Activated naive CD4-positive, alpha-beta T cell treated with anti-CD3 and anti-CD28 coated beads, Interleukin-2, amount 50 U/mL, for 24 hours (primary cell): ENCODE results near the gene OVOL2.
"Not testable (repeated sequence)": the region's sequence is repeated elsewhere in the genome, so short reads cannot be mapped to it uniquely, and the experiment has no call there.

Source experiments
- H3K27ac Mint-ChIP-seq: one replicate; pipeline ENCODE4 v1.8.0; 2021; ENCODE audit warnings: mild to moderate bottlenecking, mixed read lengths
- H3K27me3 Mint-ChIP-seq: one replicate; pipeline ENCODE4 v1.8.0; 2021; ENCODE audit warnings: mixed read lengths
- H3K36me3 Mint-ChIP-seq: one replicate; pipeline ENCODE4 v1.8.0; 2021; ENCODE audit warnings: mixed read lengths
- H3K4me1 Mint-ChIP-seq: one replicate; pipeline ENCODE4 v1.8.0; 2021; ENCODE audit warnings: mixed read lengths
- H3K4me3 Mint-ChIP-seq: one replicate; pipeline ENCODE4 v1.8.0; 2021; ENCODE audit warnings: mild to moderate bottlenecking, mixed read lengths
- H3K9me3 Mint-ChIP-seq: one replicate; pipeline ENCODE4 v1.8.0; 2021; ENCODE audit warnings: mixed read lengths

The OVOL2 gene

GRCh38 chr20:18057101-18057993, at the start of gene OVOL2:
Gene OVOL2, minus strand, starts transcription at chr20:18057916. Its CDS starts 282 bp downstream, at chr20:18057634.
- Mint-ChIP-seq H3K27me3 (peaks cover 47% of the 10 kb centered on the region), H3K27ac (no peak within 1 kb of the TSS), H3K9me3 (no peaks in the 10 kb centered on the region), H3K36me3 (peaks cover 2% of the 10 kb centered on the region), H3K4me1 (peaks cover 11% of the 10 kb centered on the region), H3K4me3 (peak within 1 kb of the TSS; percentile 51)

DNA sequence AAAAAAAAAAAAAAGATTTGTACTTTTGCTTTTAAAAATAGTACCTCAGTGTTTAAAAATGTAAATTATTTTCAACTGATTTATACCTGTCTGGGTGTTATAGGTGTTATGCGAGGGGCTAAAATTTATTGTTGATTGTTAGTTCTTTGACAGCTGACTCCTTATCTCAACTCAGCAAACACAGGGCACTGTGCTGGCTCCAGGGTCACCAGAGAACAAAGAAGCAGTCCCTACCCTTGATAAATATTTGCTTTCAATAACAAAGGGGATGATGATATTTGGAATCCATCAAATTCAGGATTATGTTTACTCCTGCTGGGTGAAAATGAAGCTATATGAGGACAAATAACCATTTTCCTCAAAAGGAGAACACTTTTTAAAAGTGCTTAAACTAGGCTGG, 45.8 kb upstream of the OVOL2 start:
- Mint-ChIP-seq H3K27ac (no peak overlapping the region), H3K9me3 (no peaks in the 10 kb centered on the region), H3K4me3 (no peak overlapping the region), H3K4me1 (no peaks in the 10 kb centered on the region), H3K27me3 (peaks cover 3% of the 10 kb centered on the region), H3K36me3 (no peaks in the 10 kb centered on the region)

DNA sequence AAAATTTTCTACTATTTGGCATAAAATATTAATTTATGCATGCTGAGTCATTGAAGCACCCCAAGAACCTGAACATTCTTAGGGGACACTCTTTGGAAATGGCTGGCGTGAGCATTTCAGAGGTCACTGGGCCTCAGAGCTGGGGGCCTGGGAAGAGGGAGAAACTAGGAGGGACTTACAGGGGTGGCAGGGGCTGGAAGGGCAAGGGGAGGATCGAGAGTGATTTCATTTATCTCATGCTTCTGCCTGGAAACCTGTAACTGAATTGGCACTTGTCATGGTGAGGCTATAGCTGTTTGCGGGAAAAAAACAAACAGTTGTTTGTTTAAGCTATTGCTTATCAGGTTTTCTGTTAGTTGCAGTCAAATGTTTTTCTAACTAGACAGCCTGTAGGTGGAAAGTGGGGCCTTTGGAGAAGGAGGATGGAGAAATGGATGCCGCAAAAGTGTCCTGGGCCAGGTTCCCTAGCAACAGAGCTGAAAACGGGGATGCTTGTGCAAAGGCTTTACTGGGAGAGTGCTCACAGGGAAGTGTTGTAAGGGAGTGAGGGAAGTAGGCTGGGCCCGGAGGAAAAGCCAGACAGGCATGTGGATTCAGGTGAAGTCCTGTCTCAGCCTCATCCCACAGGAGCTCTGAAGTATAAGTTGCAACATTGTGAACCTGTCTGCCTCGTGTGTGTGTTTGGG, 43.6 kb upstream of the OVOL2 start:
- H3K4me1 Mint-ChIP-seq = no peaks in the 10 kb centered on the region
- no peak overlapping the region for H3K4me3 Mint-ChIP-seq
- H3K27ac Mint-ChIP-seq = no peak overlapping the region
- peaks cover 3% of the 10 kb centered on the region for H3K27me3 Mint-ChIP-seq
- no peaks in the 10 kb centered on the region for H3K36me3 Mint-ChIP-seq
- H3K9me3 Mint-ChIP-seq = no peaks in the 10 kb centered on the region

DNA sequence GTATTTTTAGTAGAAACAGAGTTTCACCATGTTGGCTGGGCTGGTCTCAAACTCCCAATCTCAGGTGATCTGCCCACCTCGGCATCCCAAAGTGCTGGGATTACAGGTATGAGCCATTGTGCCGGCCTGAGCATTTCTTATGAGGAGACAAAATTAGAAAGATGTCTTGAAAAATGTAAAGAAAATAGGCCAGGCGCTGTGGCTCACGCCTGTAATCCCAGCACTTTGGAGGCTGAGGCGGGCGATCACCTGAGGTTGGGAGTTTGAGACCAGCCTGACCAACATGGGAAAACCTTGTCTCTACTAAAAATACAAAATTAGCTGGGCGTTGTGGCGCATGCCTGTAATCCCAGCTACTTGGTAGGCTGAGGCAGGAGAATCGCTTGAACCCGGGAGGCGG, 42.9 kb upstream of the OVOL2 start:
- H3K9me3 Mint-ChIP-seq, H3K4me3 Mint-ChIP-seq, H3K36me3 Mint-ChIP-seq, H3K27me3 Mint-ChIP-seq, H3K4me1 Mint-ChIP-seq, H3K27ac Mint-ChIP-seq: not testable (repeated sequence)

- Mint-ChIP-seq H3K9me3 (no peaks in the 10 kb centered on the region), H3K36me3 (no peaks in the 10 kb centered on the region), H3K4me3 (no peak overlapping the region), H3K27ac (no peak overlapping the region), H3K27me3 (peaks cover 1% of the 10 kb centered on the region), H3K4me1 (no peaks in the 10 kb centered on the region)
Measured at GRCh38 chr20:18094191-18094590, 36.5 kb upstream of the OVOL2 start.

GRCh38 chr20:18093388-18093787, 35.7 kb upstream of the OVOL2 start:
- Mint-ChIP-seq H3K36me3 (no peaks in the 10 kb centered on the region), H3K9me3 (no peaks in the 10 kb centered on the region), H3K27me3 (peaks cover 1% of the 10 kb centered on the region), H3K4me3 (no peak overlapping the region), H3K27ac (no peak overlapping the region), H3K4me1 (no peaks in the 10 kb centered on the region)

GRCh38 chr20:18092890-18093289, 35.2 kb upstream of the OVOL2 start:
- H3K4me3 Mint-ChIP-seq = no peak overlapping the region
- H3K27me3 Mint-ChIP-seq = peaks cover 1% of the 10 kb centered on the region
- H3K4me1 Mint-ChIP-seq = no peaks in the 10 kb centered on the region
- H3K36me3 Mint-ChIP-seq = no peaks in the 10 kb centered on the region
- no peaks in the 10 kb centered on the region for H3K9me3 Mint-ChIP-seq
- H3K27ac Mint-ChIP-seq = no peak overlapping the region

- Mint-ChIP-seq H3K9me3 (no peaks in the 10 kb centered on the region), H3K4me1 (no peaks in the 10 kb centered on the region), H3K4me3 (no peak overlapping the region), H3K27ac (no peak overlapping the region), H3K27me3 (peaks cover 1% of the 10 kb centered on the region), H3K36me3 (no peaks in the 10 kb centered on the region)
Measured at GRCh38 chr20:18091623-18092022, 33.9 kb upstream of the OVOL2 start.

DNA sequence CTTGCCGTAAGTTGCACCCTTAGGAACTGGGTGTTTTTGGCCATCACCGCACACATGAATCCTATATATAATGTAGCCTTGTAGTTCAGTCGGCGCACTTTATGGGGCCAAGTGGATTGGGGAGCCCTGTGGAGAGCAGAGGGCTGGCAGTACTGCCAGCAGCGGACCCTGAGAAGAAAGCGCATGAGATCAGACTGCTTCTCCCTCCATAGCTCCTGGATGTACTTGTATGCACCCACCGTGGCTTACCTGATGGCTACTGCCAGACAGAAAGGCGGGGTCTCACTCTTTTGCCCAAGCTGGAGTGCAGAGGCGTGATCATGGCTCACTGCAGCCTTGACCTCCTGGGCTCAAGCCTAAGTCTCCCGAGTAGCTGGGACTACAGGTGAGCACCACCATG, 32.8 kb upstream of the OVOL2 start:
- no peaks in the 10 kb centered on the region for H3K9me3 Mint-ChIP-seq
- H3K27ac Mint-ChIP-seq = no peak overlapping the region
- no peak overlapping the region for H3K4me3 Mint-ChIP-seq
- H3K27me3 Mint-ChIP-seq = peaks cover 1% of the 10 kb centered on the region
- no peaks in the 10 kb centered on the region for H3K36me3 Mint-ChIP-seq
- no peaks in the 10 kb centered on the region for H3K4me1 Mint-ChIP-seq

GRCh38 chr20:18090044-18090443, 32.3 kb upstream of the OVOL2 start:
- Mint-ChIP-seq H3K27me3 (peaks cover 1% of the 10 kb centered on the region), H3K27ac (no peak overlapping the region), H3K36me3 (no peaks in the 10 kb centered on the region), H3K9me3 (no peaks in the 10 kb centered on the region), H3K4me1 (no peaks in the 10 kb centered on the region), H3K4me3 (no peak overlapping the region)

DNA sequence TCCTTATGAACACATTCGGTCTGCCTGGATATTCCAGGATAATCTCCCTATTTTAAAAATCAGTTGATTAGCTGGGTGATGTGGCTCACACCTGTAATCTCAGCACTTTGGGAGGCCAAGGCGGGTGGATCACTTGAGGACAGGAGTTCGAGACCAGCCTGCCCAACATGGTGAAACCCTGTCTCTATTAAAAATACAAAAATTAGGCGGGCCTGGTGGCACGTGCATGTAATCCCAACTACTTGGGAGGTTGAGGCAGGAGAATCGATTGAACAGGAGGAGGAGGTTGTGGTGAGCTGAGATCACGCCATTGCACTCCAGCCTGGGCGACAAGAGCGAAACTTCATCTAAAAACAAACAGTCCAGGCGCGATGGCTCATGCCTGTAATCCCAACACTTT, 31.1 kb upstream of the OVOL2 start:
- not testable (repeated sequence) for H3K27ac Mint-ChIP-seq, H3K9me3 Mint-ChIP-seq, H3K4me3 Mint-ChIP-seq, H3K4me1 Mint-ChIP-seq, H3K36me3 Mint-ChIP-seq, H3K27me3 Mint-ChIP-seq

DNA sequence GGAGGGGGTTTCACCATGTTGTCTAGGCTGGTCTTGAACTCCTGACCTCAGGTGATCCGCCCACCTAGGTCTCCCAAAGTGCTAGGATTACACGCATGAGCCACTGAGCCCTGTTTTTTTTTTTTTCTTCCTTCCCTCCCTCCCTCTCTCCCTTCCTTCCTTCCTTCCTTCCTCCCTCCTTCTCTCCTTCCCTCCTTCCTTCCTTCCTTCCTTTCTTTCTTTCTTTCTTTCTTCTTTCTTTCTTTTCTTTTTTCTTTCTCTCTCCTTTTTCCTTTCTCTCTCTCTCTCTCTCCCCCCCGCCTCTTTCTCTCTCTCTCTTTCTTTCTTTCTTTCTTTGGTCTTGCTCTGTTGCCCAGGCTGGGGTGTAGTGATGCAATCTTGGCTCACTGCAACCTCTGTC, 30.6 kb upstream of the OVOL2 start:
- not testable (repeated sequence) for H3K27me3 Mint-ChIP-seq, H3K27ac Mint-ChIP-seq, H3K4me1 Mint-ChIP-seq, H3K36me3 Mint-ChIP-seq, H3K9me3 Mint-ChIP-seq, H3K4me3 Mint-ChIP-seq

GRCh38 chr20:18087054-18087453, 29.3 kb upstream of the OVOL2 start:
- no peaks in the 10 kb centered on the region for H3K36me3 Mint-ChIP-seq
- H3K27me3 Mint-ChIP-seq = no peaks in the 10 kb centered on the region
- no peaks in the 10 kb centered on the region for H3K4me1 Mint-ChIP-seq
- no peaks in the 10 kb centered on the region for H3K9me3 Mint-ChIP-seq
- no peak overlapping the region for H3K27ac Mint-ChIP-seq
- H3K4me3 Mint-ChIP-seq = no peak overlapping the region

DNA sequence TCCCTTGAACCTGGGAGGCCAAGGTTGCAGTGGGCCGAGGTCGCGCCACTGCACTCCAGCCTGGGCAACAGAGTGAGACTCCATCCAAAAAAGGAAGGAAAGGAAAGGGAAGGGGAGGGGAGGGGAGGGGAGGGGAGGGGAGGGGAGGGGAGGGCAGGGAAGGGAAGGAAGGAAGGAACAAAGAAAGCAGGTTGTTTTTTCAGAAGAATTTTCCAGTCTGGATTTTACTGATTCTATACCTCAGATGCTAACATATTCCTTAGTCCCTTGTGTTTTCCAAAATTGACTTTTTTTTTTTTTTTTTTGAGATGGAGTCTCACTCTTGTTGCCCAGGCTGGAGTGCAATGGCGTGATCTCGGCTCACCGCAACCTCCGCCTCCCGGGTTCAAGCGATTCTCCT, 23.1 kb upstream of the OVOL2 start:
- H3K9me3 Mint-ChIP-seq, H3K4me3 Mint-ChIP-seq, H3K4me1 Mint-ChIP-seq, H3K27me3 Mint-ChIP-seq, H3K27ac Mint-ChIP-seq, H3K36me3 Mint-ChIP-seq: not testable (repeated sequence)

DNA sequence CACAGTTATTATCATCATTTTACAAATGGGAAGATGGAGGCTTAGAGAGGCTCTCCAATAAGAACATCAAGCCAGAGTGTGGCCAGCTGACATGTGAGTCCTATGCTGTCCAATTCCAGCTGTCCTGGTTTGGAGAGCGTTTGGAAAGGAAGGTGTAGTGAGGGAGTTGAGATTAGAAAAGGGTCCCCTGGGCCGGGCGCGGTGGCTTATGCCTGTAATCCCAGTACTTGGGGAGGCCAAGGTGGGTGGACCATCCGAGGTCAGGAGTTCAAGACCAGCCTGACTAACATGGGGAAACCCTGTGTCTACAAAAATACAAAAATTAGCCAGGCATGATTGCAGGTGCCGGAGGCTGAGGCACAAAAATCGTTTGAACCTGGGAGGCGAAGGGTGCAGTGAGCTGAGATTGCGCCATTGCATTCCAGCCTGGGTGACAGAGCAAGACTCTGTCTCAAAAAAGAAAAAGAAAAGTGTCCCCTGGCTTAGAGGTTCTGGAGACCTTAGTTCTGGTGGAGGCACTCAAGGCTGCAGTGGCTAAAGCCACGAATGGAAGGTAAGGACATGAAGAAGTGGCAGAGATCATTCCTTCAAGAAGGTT, 22.1 kb upstream of the OVOL2 start:
- Mint-ChIP-seq H3K9me3 (no peaks in the 10 kb centered on the region), H3K4me3 (no peak overlapping the region), H3K27me3 (peaks cover under 1% of the 10 kb centered on the region), H3K4me1 (no peaks in the 10 kb centered on the region), H3K36me3 (no peaks in the 10 kb centered on the region), H3K27ac (no peak overlapping the region)

- H3K4me1 Mint-ChIP-seq = no peaks in the 10 kb centered on the region
- no peaks in the 10 kb centered on the region for H3K9me3 Mint-ChIP-seq
- peaks cover 9% of the 10 kb centered on the region for H3K27me3 Mint-ChIP-seq
- H3K27ac Mint-ChIP-seq = no peak overlapping the region
- no peaks in the 10 kb centered on the region for H3K36me3 Mint-ChIP-seq
- H3K4me3 Mint-ChIP-seq = no peak overlapping the region
Measured at GRCh38 chr20:18077157-18077556, 19.4 kb upstream of the OVOL2 start.
